ENCODE results near the gene FGD6. TPM values are rescaled to one million over a fixed set of nuclear protein-coding genes. Genes with fewer than 3 reads are reported as not detected.
A peak's percentile ranks its signal among the peaks of the same experiment; 100 is the strongest.
"Not testable (repeated sequence)": the region's sequence is repeated elsewhere in the genome, so short reads cannot be mapped to it uniquely, and the experiment has no call there.

The FGD6 gene
- total RNA-seq, 1 experiment from 2014 or later: 23.5 TPM

DNA sequence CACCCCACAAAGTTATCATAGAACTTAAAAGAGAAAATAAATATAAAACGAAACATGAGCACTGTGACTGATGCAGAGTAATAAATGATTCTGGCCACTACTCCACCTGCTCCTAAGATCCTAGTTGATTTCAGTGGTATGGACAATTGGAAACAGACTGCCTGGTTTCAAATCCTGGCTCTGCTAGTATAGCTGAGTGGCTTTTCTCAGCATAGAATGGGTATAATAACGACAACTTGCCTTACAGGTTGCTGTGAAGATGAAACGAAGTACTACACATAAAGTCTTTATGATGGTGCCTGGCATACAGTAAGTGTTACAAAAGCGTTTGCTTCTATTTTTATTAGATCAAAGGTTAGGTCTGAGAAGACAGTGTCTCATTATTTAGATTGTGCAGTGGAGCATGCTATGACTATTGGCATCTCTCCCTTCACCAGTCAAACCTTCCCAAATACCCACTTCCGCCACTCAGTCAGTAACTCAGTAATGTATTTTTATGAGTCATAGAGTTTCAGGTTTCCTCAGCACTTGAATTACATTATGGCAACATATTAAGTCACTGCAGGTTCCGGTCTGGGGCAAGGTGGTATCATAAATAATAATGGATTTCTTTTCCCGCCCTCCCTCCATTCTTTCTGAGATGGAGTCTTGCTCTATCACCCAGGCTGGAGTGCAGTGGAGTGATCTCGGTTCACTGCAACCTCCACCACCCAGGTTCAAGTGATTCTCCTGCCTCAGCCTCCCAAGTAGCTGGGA, 114.2 kb downstream of the FGD6 start:
- Histone ChIP-seq H3K9me3 (no peaks in the 10 kb centered on the region), H3K4me1 (peaks cover 23% of the 10 kb centered on the region), H3K36me3 (ENCODE audit: control insufficient read depth, insufficient read depth, low read length) (peaks cover 2% of the 10 kb centered on the region), H3K4me3 (ENCODE audit: low read depth, low read length) (no peak overlapping the region), H3K27me3 (replicated peaks; ENCODE audit: control insufficient read depth, insufficient read depth, low read length) (no peaks in the 10 kb centered on the region)
- peaks cover 23% of the 10 kb centered on the region for H3K4me1 Mint-ChIP-seq (ENCODE audit: low read depth, unreplicated experiment)
- no peaks in the 10 kb centered on the region for H3K9me3 Mint-ChIP-seq (ENCODE audit: unreplicated experiment)
- H3K4me3 Mint-ChIP-seq (ENCODE audit: unreplicated experiment): no peak overlapping the region
- H3K36me3 Mint-ChIP-seq (ENCODE audit: insufficient read depth, unreplicated experiment): peaks cover 50% of the 10 kb centered on the region
- intact Hi-C loops (cut with micrococcal nuclease; ENCODE audit: unreplicated experiment): no loop called here
- TF ChIP-seq, protein P1, sequence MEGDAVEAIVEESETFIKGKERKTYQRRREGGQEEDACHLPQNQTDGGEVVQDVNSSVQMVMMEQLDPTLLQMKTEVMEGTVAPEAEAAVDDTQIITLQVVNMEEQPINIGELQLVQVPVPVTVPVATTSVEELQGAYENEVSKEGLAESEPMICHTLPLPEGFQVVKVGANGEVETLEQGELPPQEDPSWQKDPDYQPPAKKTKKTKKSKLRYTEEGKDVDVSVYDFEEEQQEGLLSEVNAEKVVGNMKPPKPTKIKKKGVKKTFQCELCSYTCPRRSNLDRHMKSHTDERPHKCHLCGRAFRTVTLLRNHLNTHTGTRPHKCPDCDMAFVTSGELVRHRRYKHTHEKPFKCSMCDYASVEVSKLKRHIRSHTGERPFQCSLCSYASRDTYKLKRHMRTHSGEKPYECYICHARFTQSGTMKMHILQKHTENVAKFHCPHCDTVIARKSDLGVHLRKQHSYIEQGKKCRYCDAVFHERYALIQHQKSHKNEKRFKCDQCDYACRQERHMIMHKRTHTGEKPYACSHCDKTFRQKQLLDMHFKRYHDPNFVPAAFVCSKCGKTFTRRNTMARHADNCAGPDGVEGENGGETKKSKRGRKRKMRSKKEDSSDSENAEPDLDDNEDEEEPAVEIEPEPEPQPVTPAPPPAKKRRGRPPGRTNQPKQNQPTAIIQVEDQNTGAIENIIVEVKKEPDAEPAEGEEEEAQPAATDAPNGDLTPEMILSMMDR (IDR thresholded peaks at IDR 0.05; ENCODE audit: insufficient read depth in 1 of 2, low read depth in 1 of 2, low read length in 1 of 2, severe bottlenecking in 1 of 2, unreplicated experiment in 1 of 2): no peak
- POLR2A ChIA-PET: no interaction called here
- no peak overlapping the region for H3K27ac Mint-ChIP-seq (ENCODE audit: unreplicated experiment)
- H3K27me3 Mint-ChIP-seq (ENCODE audit: insufficient read depth, unreplicated experiment): no peaks in the 10 kb centered on the region
- CTCF ChIA-PET: no interaction called here
- no TSS peak for BruUV-seq (replicated peaks)
- no peak for DNase-seq

DNA sequence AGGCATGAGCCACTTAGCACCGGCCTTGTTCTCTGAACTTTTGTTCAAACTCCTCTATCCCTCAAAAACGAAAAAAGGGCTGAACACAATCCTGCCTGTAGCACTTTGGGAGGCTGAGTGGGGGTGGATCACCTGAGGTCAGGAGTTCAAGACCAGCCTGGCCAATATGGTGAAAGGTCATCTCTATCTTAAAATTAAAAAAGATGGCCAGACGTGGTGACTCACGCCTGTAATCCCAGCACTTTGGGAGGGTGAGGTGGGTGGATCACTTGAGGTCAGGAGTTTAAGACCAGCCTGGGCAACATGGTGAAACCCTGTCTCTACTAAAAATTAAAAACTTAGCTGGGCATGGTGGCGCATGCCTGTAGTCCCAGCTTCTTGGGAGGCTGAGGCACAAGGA, 115.3 kb downstream of the FGD6 start:
- H3K27ac Mint-ChIP-seq (ENCODE audit: unreplicated experiment); POLR2A ChIA-PET; H3K4me3 Mint-ChIP-seq (ENCODE audit: unreplicated experiment); H3K27me3 ChIP-seq (replicated peaks; ENCODE audit: control insufficient read depth, insufficient read depth, low read length); H3K9me3 Mint-ChIP-seq (ENCODE audit: unreplicated experiment); H3K4me3 ChIP-seq (ENCODE audit: low read depth, low read length); BruUV-seq (replicated peaks); DNase-seq; H3K9me3 ChIP-seq; intact Hi-C loops (cut with micrococcal nuclease; ENCODE audit: unreplicated experiment); H3K36me3 ChIP-seq (ENCODE audit: control insufficient read depth, insufficient read depth, low read length); H3K27me3 Mint-ChIP-seq (ENCODE audit: insufficient read depth, unreplicated experiment): not testable (repeated sequence)
- peaks cover 29% of the 10 kb centered on the region for H3K4me1 ChIP-seq
- Mint-ChIP-seq H3K4me1 (ENCODE audit: low read depth, unreplicated experiment) (peaks cover 28% of the 10 kb centered on the region), H3K36me3 (ENCODE audit: insufficient read depth, unreplicated experiment) (peaks cover 50% of the 10 kb centered on the region)
- CTCF ChIA-PET: interaction anchor here (0.7 kb wide), 1 partner anchor 281 kb away, joined by 3 read pairs; no protein-coding TSS in a partner anchor

DNA sequence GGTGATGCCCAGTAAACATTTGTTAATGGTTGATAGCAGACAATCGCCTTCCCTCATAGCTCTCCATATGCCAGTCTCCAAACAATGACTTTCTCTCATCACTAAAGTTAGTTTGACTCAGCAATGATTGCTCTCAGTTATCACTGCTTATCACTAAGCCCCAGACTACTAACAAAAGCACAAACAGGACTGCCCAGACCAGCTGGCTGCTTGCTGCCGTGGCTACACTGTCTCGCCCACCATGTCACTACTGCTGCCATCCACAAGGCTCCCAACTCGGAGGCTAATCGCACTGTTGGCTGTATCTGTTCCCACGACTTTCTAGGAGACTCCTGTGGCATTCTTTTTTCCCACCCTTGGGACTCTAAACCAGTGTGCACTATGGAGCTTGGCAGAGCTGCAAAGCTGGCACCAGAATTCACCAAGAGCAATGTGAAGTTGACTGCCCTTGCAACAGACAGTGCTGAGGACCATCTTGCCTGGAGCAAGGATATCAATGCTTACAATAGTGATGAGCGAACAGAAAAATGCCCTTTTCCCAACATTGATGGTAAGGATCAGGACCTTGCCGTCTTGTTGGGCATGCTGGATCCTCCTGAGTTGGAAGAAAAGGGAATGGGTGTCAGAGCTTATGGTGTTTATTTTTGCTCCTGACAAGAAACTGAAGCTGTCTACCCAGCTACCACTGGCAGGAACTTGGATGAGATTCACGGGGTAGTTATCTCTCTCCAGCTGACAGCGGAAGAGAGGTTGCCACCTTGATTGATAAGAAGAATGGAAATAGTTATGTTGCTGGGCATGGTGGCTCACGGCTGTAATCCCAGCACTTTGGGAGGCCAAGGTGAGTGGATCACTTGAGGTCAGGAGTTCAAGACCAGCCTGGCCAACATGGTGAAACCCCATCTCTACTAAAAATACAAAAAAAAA, 116.7 kb downstream of the FGD6 start:
- TF ChIP-seq, protein P1 (IDR thresholded peaks at IDR 0.05; ENCODE audit: insufficient read depth in 1 of 2, low read depth in 1 of 2, low read length in 1 of 2, severe bottlenecking in 1 of 2, unreplicated experiment in 1 of 2): no peak
- Mint-ChIP-seq H3K27ac (ENCODE audit: unreplicated experiment) (peak overlapping the region; percentile 37), H3K4me3 (ENCODE audit: unreplicated experiment) (no peak overlapping the region), H3K36me3 (ENCODE audit: insufficient read depth, unreplicated experiment) (peaks cover 56% of the 10 kb centered on the region), H3K9me3 (ENCODE audit: unreplicated experiment) (no peaks in the 10 kb centered on the region), H3K4me1 (ENCODE audit: low read depth, unreplicated experiment) (peaks cover 28% of the 10 kb centered on the region), H3K27me3 (ENCODE audit: insufficient read depth, unreplicated experiment) (no peaks in the 10 kb centered on the region)
- POLR2A ChIA-PET: interaction anchor here (0.5 to 0.6 kb wide), 2 partner anchors 213 to 324 kb away, joined by 3 to 10 read pairs; no protein-coding TSS in a partner anchor
- H3K4me3 ChIP-seq (ENCODE audit: low read depth, low read length): no peak overlapping the region
- no peaks in the 10 kb centered on the region for H3K27me3 ChIP-seq (replicated peaks; ENCODE audit: control insufficient read depth, insufficient read depth, low read length)
- CTCF ChIA-PET: interaction anchor here (1.0 kb wide), 1 partner anchor 27 kb away, joined by 3 read pairs; the partner anchor contains the start of gene NR2C1
- intact Hi-C loops (cut with micrococcal nuclease; ENCODE audit: unreplicated experiment): no loop called here
- no TSS peak for BruUV-seq (replicated peaks)
- H3K36me3 ChIP-seq (ENCODE audit: control insufficient read depth, insufficient read depth, low read length): peaks cover 2% of the 10 kb centered on the region
- peaks cover 29% of the 10 kb centered on the region for H3K4me1 ChIP-seq
- no peaks in the 10 kb centered on the region for H3K9me3 ChIP-seq
- peak in 1 of 2 experiments; percentile 39 for DNase-seq
